ENCODE data around the gene KCTD1. TPM values are rescaled to one million over a fixed set of nuclear protein-coding genes. Genes with fewer than 3 reads are reported as not detected.

KCTD1 gene
- total and polyA plus RNA-seq, 2 donors (not counting 1 experiment from before 2014, with no cell fraction given), result 2.3 to 5.0 TPM

DNA sequence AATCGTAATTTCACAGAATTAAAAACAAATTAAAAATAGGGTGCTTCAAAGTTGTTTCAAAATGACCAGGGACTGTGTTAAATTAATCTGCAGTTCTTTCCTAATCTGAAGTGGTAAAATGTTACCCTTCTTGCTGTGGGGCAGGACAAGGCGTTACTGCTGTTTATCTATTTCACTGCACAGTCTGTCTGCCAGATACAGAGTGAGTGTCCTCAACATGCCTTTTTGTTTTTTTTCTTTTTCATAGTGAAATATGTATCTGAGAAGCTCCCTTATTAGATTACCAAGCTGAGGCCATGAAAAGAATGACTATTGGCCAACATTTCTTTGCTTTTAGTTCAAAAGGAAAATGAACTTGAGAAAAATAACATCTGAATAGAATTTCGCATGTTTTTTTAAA lies 38.0 kb downstream of the KCTD1 start:
- Histone ChIP-seq H3K9me3 (ENCODE audit: control extremely low read depth in 1 of 3, control insufficient read depth in 2 of 3, insufficient read depth in 1 of 3, low read length in 2 of 3) (peaks cover 0 to 4% (median 0%) of the 10 kb centered on the region in 3 donors), H3K4me1 (ENCODE audit: control insufficient read depth in 2 of 2, insufficient read depth in 2 of 2, low read length in 2 of 2) (no peaks in the 10 kb centered on the region), H3K36me3 (replicated peaks in 1 of 2; ENCODE audit: control extremely low read depth in 1 of 2, control insufficient read depth in 1 of 2, extremely low read depth in 1 of 2, insufficient read depth in 2 of 2, low read length in 1 of 2) (no peaks in the 10 kb centered on the region), H3K79me2 (ENCODE audit: control insufficient read depth, insufficient read depth, low read length) (no peaks in the 10 kb centered on the region), H2AFZ (ENCODE audit: insufficient read depth, low read depth, low read length, poor library complexity, severe bottlenecking) (no peak overlapping the region), H3K4me2 (replicated peaks; ENCODE audit: low read depth, low read length, poor library complexity, severe bottlenecking) (no peak overlapping the region), H3K9ac (ENCODE audit: low read length) (no peak overlapping the region), H3K27ac (ENCODE audit: low read length in 2 of 2) (no peak overlapping the region), H3K27me3 (replicated peaks in 1 of 4; ENCODE audit: control extremely low read depth in 1 of 4, control insufficient read depth in 3 of 4, insufficient read depth in 4 of 4, low read length in 3 of 4) (no peaks in the 10 kb centered on the region), H4K20me1 (ENCODE audit: control insufficient read depth, insufficient read depth, low read length, poor library complexity, severe bottlenecking) (no peaks in the 10 kb centered on the region), H3K4me3 (ENCODE audit: control extremely low read depth in 1 of 5, extremely low read depth in 1 of 5, insufficient read depth in 1 of 5, low read depth in 2 of 5, low read length in 4 of 5) (no peak overlapping the region)
- DNase-seq, result no peak
- POLR2A ChIA-PET, result no interaction called here
- H3K4me1 Mint-ChIP-seq, result no peaks in the 10 kb centered on the region
- H3K27me3 Mint-ChIP-seq, result no peaks in the 10 kb centered on the region
- intact Hi-C loops (cut with micrococcal nuclease), result no loop called here
- TF ChIP-seq EZH2 (IDR thresholded peaks at IDR 0.05; ENCODE audit: borderline replicate concordance, insufficient read depth, low read depth, low read length, poor library complexity, severe bottlenecking), result no peak
- TF ChIP-seq, protein P1, sequence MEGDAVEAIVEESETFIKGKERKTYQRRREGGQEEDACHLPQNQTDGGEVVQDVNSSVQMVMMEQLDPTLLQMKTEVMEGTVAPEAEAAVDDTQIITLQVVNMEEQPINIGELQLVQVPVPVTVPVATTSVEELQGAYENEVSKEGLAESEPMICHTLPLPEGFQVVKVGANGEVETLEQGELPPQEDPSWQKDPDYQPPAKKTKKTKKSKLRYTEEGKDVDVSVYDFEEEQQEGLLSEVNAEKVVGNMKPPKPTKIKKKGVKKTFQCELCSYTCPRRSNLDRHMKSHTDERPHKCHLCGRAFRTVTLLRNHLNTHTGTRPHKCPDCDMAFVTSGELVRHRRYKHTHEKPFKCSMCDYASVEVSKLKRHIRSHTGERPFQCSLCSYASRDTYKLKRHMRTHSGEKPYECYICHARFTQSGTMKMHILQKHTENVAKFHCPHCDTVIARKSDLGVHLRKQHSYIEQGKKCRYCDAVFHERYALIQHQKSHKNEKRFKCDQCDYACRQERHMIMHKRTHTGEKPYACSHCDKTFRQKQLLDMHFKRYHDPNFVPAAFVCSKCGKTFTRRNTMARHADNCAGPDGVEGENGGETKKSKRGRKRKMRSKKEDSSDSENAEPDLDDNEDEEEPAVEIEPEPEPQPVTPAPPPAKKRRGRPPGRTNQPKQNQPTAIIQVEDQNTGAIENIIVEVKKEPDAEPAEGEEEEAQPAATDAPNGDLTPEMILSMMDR (IDR thresholded peaks at IDR 0.05), result no peak
- no CpG with 5 or more reads among the region's 3 CpGs for WGBS (ENCODE audit: insufficient coverage)
- no peak for ATAC-seq (ENCODE audit: low read depth)
- no peak overlapping the region for H3K27ac Mint-ChIP-seq
- no peaks in the 10 kb centered on the region for H3K9me3 Mint-ChIP-seq (ENCODE audit: insufficient read depth)
- no peak overlapping the region for H3K4me3 Mint-ChIP-seq
- CTCF ChIA-PET, result no interaction called here

DNA sequence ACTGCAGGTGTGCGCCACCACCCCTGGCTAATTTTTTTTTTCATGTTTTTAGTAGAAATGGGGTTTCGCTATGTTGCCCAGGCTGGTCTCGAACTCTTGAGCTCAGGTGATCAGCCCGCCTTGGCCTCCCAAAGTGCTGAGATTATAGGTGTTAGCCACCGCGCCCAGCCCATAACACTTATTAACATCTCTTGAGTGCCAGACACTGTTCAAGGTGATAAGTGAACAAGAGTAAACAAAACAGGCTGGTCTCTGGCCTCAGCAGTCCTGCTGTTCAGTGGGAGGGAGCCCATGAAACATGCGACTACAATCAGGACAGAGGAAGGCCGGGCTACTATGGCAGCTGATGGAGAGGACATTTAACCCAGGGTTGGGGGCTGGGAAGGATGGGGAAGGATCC lies 42.3 kb downstream of the KCTD1 start:
- no peak for ATAC-seq (ENCODE audit: low read depth)
- CTCF ChIA-PET, result no interaction called here
- no peaks in the 10 kb centered on the region for H3K79me2 ChIP-seq (ENCODE audit: control insufficient read depth, insufficient read depth, low read length)

More for the DNA sequence above, 42.3 kb downstream of the KCTD1 start:
- no peak overlapping the region for H2AFZ ChIP-seq (ENCODE audit: insufficient read depth, low read depth, low read length, poor library complexity, severe bottlenecking)
- 89% methylated on average over 3 of the region's 8 CpGs for WGBS (ENCODE audit: insufficient coverage)
- Mint-ChIP-seq H3K4me3 (no peak overlapping the region), H3K9me3 (ENCODE audit: insufficient read depth) (no peaks in the 10 kb centered on the region), H3K4me1 (no peaks in the 10 kb centered on the region), H3K27me3 (no peaks in the 10 kb centered on the region), H3K27ac (no peak overlapping the region)
- H3K4me1 ChIP-seq (ENCODE audit: control insufficient read depth in 2 of 2, insufficient read depth in 2 of 2, low read length in 2 of 2), result no peaks in the 10 kb centered on the region
- H3K9ac ChIP-seq (ENCODE audit: low read length), result no peak overlapping the region
- POLR2A ChIA-PET, result no interaction called here
- H3K36me3 ChIP-seq (replicated peaks in 1 of 2; ENCODE audit: control extremely low read depth in 1 of 2, control insufficient read depth in 1 of 2, extremely low read depth in 1 of 2, insufficient read depth in 2 of 2, low read length in 1 of 2), result no peaks in the 10 kb centered on the region
- H4K20me1 ChIP-seq (ENCODE audit: control insufficient read depth, insufficient read depth, low read length, poor library complexity, severe bottlenecking), result no peaks in the 10 kb centered on the region
- no peak overlapping the region for H3K4me3 ChIP-seq (ENCODE audit: control extremely low read depth in 1 of 5, extremely low read depth in 1 of 5, insufficient read depth in 1 of 5, low read depth in 2 of 5, low read length in 4 of 5)
- intact Hi-C loops (cut with micrococcal nuclease), result no loop called here
- TF ChIP-seq, protein P1 (IDR thresholded peaks at IDR 0.05), result no peak
- TF ChIP-seq EZH2 (IDR thresholded peaks at IDR 0.05; ENCODE audit: borderline replicate concordance, insufficient read depth, low read depth, low read length, poor library complexity, severe bottlenecking), result no peak
- H3K9me3 ChIP-seq (ENCODE audit: control extremely low read depth in 1 of 3, control insufficient read depth in 2 of 3, insufficient read depth in 1 of 3, low read length in 2 of 3), result peaks cover 0 to 4% (median 0%) of the 10 kb centered on the region in 3 donors
- DNase-seq, result no peak
- no peak overlapping the region for H3K27ac ChIP-seq (ENCODE audit: low read length in 2 of 2)
- H3K27me3 ChIP-seq (replicated peaks in 1 of 4; ENCODE audit: control extremely low read depth in 1 of 4, control insufficient read depth in 3 of 4, insufficient read depth in 4 of 4, low read length in 3 of 4), result no peaks in the 10 kb centered on the region
- no peak overlapping the region for H3K4me2 ChIP-seq (replicated peaks; ENCODE audit: low read depth, low read length, poor library complexity, severe bottlenecking)

Data from B cell (primary cell).